Breast epithelium (tissue), 4 donors: ENCODE data around the gene AGAP1. TPM values are rescaled to one million over a fixed set of nuclear protein-coding genes. Genes with fewer than 3 reads are reported as not detected.

Experiments
- DNase-seq, 2 donors: peaks; one replicate each; pipeline ENCODE4 v3.0.0-alpha.2; 2019; ENCODE audit warnings: low spot score in 2 of 2
- H3K27ac ChIP-seq, 2 donors: fragments of 200-600 bp; sonication (generic) in 1 of 2; one replicate each; pipeline ENCODE4 v1.5.1; 2016 to 2019; ENCODE audit warnings: mild to moderate bottlenecking in 1 of 2
- H3K27me3 ChIP-seq, 2 donors: fragments of 200-600 bp; sonication (generic) in 1 of 2; one replicate each; pipeline versions ENCODE4 v1.5.1 to v1.6.0; 2017 to 2019; ENCODE audit warnings: control low read depth in 1 of 2, mild to moderate bottlenecking in 1 of 2
- H3K36me3 ChIP-seq: fragments of 200-600 bp; one replicate; pipeline ENCODE4 v1.5.1; 2019
- H3K4me1 ChIP-seq, 2 donors: fragments of 200-600 bp; sonication (generic); one replicate each; pipeline ENCODE4 v1.5.1; 2016 to 2019; ENCODE audit warnings: control low read depth in 1 of 2
- H3K4me3 ChIP-seq, 3 donors: fragments of 200-600 bp; sonication (generic); 1 replicate in 2 of 3; 2 replicates in 1 of 3; pipeline ENCODE4 v1.5.1; 2016 to 2019; ENCODE audit warnings: mild to moderate bottlenecking in 3 of 3, moderate library complexity in 2 of 3
- H3K9me3 ChIP-seq, 2 donors: fragments of 200-600 bp; sonication (generic) in 1 of 2; one replicate each; pipeline ENCODE4 v1.5.1; 2016 to 2019; ENCODE audit warnings: control low read depth in 1 of 2
- POLR2A ChIP-seq: fragments of 450-650 bp; IDR thresholded peaks from one replicate; pipeline ENCODE4 v1.6.1; 2016; ENCODE audit warnings: antibody characterized with exemption, mild to moderate bottlenecking, moderate library complexity
- POLR2AphosphoS5 ChIP-seq, 3 donors: sonication (generic); formaldehyde crosslinking; IDR thresholded peaks; one replicate each; pipeline ENCODE4 v1.6.1; 2017; ENCODE audit warnings: antibody characterized with exemption in 3 of 3
- intact Hi-C: fragments of 100-400 bp; cut with DNase I; formaldehyde crosslinking; loops from one replicate; pipeline ENCODE4 v1.15.1; 2023; ENCODE audit warnings: low total_unique reads
- total RNA-seq, 3 donors: library from RNA; depleted of rRNA; stranded (reverse); fragments of >200 nt; gene quantifications; one replicate each; pipeline ENCODE4 v1.1.0, GENCODE V29; 2016
- TF ChIP-seq, protein P1 (sequence below), 3 donors: fragments of 450-650 bp; IDR thresholded peaks; one replicate each; pipeline ENCODE4 v1.5.1; 2016 to 2017; ENCODE audit warnings: antibody characterized with exemption in 3 of 3, mild to moderate bottlenecking in 3 of 3, moderate library complexity in 3 of 3

The AGAP1 gene
- total RNA-seq, 3 donors from 2014 or later, result 19.7 to 27.1 (median 25.9) TPM

DNA sequence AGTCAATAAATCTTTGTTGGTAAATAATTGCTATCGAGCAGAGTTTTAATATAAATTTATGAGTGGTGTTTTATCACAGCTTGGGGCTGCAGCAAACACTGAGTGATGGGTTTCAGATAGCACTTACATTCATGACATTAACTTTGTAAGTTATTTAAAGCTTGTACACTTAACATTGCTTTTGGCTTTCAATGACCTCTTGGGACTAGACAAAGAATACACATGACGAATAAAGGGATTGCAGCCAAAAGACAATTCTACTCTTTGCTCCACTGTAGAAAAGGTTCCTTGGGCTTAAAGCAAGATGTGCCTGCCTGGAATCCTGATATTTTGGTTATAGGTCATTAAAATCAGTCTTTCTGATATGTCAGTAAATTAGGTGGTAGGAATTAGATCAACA lies 374.8 kb downstream of the AGAP1 start:
- H3K4me1 ChIP-seq, result no peaks in the 10 kb centered on the region
- TF ChIP-seq POLR2A (no peak), POLR2AphosphoS5 (IDR thresholded peaks at IDR 0.05) (no peak)
- TF ChIP-seq, protein P1, sequence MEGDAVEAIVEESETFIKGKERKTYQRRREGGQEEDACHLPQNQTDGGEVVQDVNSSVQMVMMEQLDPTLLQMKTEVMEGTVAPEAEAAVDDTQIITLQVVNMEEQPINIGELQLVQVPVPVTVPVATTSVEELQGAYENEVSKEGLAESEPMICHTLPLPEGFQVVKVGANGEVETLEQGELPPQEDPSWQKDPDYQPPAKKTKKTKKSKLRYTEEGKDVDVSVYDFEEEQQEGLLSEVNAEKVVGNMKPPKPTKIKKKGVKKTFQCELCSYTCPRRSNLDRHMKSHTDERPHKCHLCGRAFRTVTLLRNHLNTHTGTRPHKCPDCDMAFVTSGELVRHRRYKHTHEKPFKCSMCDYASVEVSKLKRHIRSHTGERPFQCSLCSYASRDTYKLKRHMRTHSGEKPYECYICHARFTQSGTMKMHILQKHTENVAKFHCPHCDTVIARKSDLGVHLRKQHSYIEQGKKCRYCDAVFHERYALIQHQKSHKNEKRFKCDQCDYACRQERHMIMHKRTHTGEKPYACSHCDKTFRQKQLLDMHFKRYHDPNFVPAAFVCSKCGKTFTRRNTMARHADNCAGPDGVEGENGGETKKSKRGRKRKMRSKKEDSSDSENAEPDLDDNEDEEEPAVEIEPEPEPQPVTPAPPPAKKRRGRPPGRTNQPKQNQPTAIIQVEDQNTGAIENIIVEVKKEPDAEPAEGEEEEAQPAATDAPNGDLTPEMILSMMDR (IDR thresholded peaks at IDR 0.05), result no peak
- peaks cover 0 to 17% of the 10 kb centered on the region in 2 donors for H3K9me3 ChIP-seq
- H3K36me3 ChIP-seq, result no peaks in the 10 kb centered on the region
- no peak overlapping the region for H3K27ac ChIP-seq
- H3K27me3 ChIP-seq, result no peaks in the 10 kb centered on the region
- DNase-seq, result no peak
- H3K4me3 ChIP-seq, result no peak overlapping the region
- intact Hi-C loops, result no loop called here

DNA sequence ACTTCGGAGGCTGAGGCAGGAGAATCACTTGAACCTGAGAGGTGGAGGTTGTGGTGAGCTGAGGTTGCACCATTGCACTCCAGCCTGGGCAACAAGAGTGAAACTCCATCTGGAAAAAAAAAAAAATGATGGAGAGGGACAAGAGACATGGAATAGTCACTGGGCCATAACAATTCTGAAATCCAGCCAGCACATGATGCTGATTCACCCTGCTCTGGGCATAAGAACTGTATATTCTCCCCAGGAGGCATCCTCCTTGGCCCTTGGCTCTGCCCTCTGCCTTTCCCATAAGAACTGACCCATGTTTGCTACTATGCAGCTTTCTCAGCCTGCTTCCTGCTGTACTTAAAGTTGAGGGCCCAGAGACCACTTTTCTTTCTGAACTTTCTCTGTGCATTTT lies 376.7 kb downstream of the AGAP1 start:
- TF ChIP-seq POLR2AphosphoS5 (IDR thresholded peaks at IDR 0.05) (no peak), POLR2A (no peak)
- TF ChIP-seq, protein P1 (IDR thresholded peaks at IDR 0.05), result no peak
- Histone ChIP-seq H3K27ac (no peak overlapping the region), H3K4me1 (no peaks in the 10 kb centered on the region), H3K27me3 (no peaks in the 10 kb centered on the region), H3K36me3 (no peaks in the 10 kb centered on the region), H3K9me3 (peaks cover 0 to 17% of the 10 kb centered on the region in 2 donors), H3K4me3 (no peak overlapping the region)
- no peak for DNase-seq
- intact Hi-C loops, result no loop called here

DNA sequence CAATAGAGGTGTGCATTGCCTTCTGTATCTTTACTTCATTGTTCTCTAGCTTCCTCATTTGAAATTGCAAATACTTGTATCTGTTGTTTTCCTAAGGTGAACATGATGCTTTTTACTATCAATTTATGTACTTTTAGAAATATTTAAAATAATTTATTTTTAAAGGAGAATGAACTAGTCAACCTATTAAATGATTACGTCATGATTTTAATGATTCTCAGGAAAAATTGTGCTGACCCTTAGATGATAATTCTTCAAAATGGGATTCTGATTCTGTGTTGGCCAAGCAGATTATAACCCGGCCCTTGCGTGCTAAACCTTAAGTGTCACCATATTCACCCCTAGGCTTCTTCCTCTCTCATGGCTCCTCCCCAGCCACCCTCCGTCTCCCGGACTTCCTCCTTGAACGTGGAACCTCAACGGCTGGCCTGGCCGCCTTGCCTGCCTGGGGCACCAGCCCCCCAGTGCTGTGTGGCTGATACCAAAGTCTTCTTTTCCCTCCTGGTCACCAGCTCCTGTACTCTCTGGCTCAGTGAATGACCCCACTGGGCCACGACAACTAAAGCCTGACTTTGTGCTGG lies 382.3 kb downstream of the AGAP1 start:
- intact Hi-C loops, result no loop called here
- no peak for DNase-seq
- H3K27ac ChIP-seq, result no peak overlapping the region
- no peaks in the 10 kb centered on the region for H3K36me3 ChIP-seq
- H3K4me1 ChIP-seq, result no peaks in the 10 kb centered on the region
- TF ChIP-seq, protein P1 (IDR thresholded peaks at IDR 0.05), result no peak
- no peak overlapping the region for H3K4me3 ChIP-seq
- H3K27me3 ChIP-seq, result no peaks in the 10 kb centered on the region
- H3K9me3 ChIP-seq, result peaks cover 0 to 2% of the 10 kb centered on the region in 2 donors

DNA sequence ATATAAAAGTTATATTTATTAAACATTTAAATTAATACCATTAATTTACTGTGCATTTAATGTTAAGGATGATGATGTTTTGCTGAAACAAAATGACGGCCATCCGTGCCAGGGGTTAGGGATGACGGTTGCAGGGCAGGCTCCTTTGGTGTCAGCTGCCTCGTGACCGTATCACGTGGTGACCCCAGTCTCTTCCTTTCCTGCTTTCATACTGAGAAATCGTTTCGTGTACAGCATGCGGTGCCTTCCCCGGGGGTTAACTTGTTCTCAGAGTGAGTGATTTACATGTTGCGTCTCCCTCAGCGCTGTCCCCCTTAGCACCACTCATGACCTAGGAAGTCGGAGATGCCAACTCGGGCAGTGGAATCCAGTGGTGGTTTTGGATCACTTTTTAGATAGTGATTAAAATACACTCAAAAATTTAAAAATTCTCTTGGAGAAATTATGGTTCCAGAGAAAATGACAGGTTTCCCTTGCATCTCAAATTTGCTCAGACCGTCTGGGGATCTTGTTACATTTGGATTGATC lies 383.5 kb downstream of the AGAP1 start:
- Histone ChIP-seq H3K9me3 (no peaks in the 10 kb centered on the region), H3K4me1 (no peaks in the 10 kb centered on the region), H3K4me3 (no peak overlapping the region), H3K27ac (no peak overlapping the region), H3K27me3 (no peaks in the 10 kb centered on the region), H3K36me3 (no peaks in the 10 kb centered on the region)
- intact Hi-C loops, result no loop called here
- DNase-seq, result no peak
- TF ChIP-seq POLR2AphosphoS5 (IDR thresholded peaks at IDR 0.05), result no peak
- TF ChIP-seq, protein P1 (IDR thresholded peaks at IDR 0.05), result no peak
- TF ChIP-seq POLR2A, result no peak

DNA sequence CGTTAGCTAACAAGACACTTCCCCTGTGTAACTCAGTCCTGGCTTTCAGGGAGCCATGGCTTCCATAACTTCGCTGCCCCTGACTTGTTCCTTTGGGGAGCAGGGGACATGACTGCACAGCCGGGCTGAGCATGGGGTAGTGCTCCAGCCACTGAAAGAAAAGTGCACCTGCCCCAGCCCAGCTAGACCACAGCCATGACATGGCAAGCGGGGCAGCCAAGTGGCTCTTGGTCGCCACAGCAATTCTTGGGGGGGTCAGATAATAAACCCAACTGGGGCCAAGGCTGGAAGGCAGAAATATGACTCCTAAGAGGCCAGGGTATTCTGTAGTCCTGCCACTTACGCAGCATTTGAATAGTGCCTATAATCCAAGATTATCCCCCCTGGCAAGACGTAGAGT lies 385.3 kb downstream of the AGAP1 start:
- intact Hi-C loops, result no loop called here
- no peak overlapping the region for H3K27ac ChIP-seq
- no peak overlapping the region for H3K4me3 ChIP-seq
- DNase-seq, result no peak
- H3K36me3 ChIP-seq, result no peaks in the 10 kb centered on the region
- no peaks in the 10 kb centered on the region for H3K4me1 ChIP-seq
- H3K9me3 ChIP-seq, result no peaks in the 10 kb centered on the region
- TF ChIP-seq POLR2A, result no peak
- TF ChIP-seq POLR2AphosphoS5 (IDR thresholded peaks at IDR 0.05), result no peak
- TF ChIP-seq, protein P1 (IDR thresholded peaks at IDR 0.05), result no peak
- H3K27me3 ChIP-seq, result no peaks in the 10 kb centered on the region
